Measurements from ENCODE around the gene ZNF28.
"Not testable (repeated sequence)": the region's sequence is repeated elsewhere in the genome, so short reads cannot be mapped to it uniquely, and the experiment has no call there.

The ZNF28 gene

GRCh38 chr19:52821204-52821960 lies at the start of gene ZNF28:
ZNF28 (minus strand) TSS chr19:52821633; CDS start chr19:52817958, 3,675 bp downstream.
- peak within 1 kb of the TSS; percentile 62 for H3K4me3 ChIP-seq (ENCODE audit: control insufficient read depth, low read depth, low read length)
- not testable (repeated sequence) for DNase-seq (ENCODE audit: low read depth)

- not testable (repeated sequence) for DNase-seq (ENCODE audit: low read depth); H3K4me3 ChIP-seq (ENCODE audit: control insufficient read depth, low read depth, low read length)
Measured at GRCh38 chr19:52868031-52868430, 46.6 kb upstream of the ZNF28 start.

GRCh38 chr19:52857378-52858191 lies 36.2 kb upstream of the ZNF28 start, which contains the start of gene ZNF468:
ZNF468 (minus strand) TSS chr19:52857619; CDS start chr19:52854272, 3,347 bp downstream.
- DNase-seq (ENCODE audit: low read depth) = peak; percentile 3
- H3K4me3 ChIP-seq (ENCODE audit: control insufficient read depth, low read depth, low read length) = peak within 1 kb of the TSS; percentile 65

- not testable (repeated sequence) for DNase-seq (ENCODE audit: low read depth)
- peak overlapping the region; percentile 65 for H3K4me3 ChIP-seq (ENCODE audit: control insufficient read depth, low read depth, low read length)
Measured at GRCh38 chr19:52856540-52857377, 35.3 kb upstream of the ZNF28 start.

- not testable (repeated sequence) for H3K4me3 ChIP-seq (ENCODE audit: control insufficient read depth, low read depth, low read length); DNase-seq (ENCODE audit: low read depth)
Measured at GRCh38 chr19:52847352-52847751, 25.9 kb upstream of the ZNF28 start.

GRCh38 chr19:52840825-52841465 lies 19.5 kb upstream of the ZNF28 start:
- not testable (repeated sequence) for H3K4me3 ChIP-seq (ENCODE audit: control insufficient read depth, low read depth, low read length); DNase-seq (ENCODE audit: low read depth)

- not testable (repeated sequence) for H3K4me3 ChIP-seq (ENCODE audit: control insufficient read depth, low read depth, low read length); DNase-seq (ENCODE audit: low read depth)
Measured at GRCh38 chr19:52834289-52834688, 12.9 kb upstream of the ZNF28 start.

GRCh38 chr19:52833541-52833940 lies 12.1 kb upstream of the ZNF28 start:
- DNase-seq (ENCODE audit: low read depth) = not testable (repeated sequence)

GRCh38 chr19:52829866-52830265 lies 8.4 kb upstream of the ZNF28 start:
- not testable (repeated sequence) for DNase-seq (ENCODE audit: low read depth); H3K4me3 ChIP-seq (ENCODE audit: control insufficient read depth, low read depth, low read length)

More at GRCh38 chr19:52833541-52833940, 12.1 kb upstream of the ZNF28 start:
- not testable (repeated sequence) for H3K4me3 ChIP-seq (ENCODE audit: control insufficient read depth, low read depth, low read length)

GRCh38 chr19:52825765-52826164 lies 4.3 kb upstream of the ZNF28 start:
- no peak for TF ChIP-seq CTCF (IDR thresholded peaks at IDR 0.05; ENCODE audit: control insufficient read depth, insufficient read depth, low read depth, low read length, missing control alignments)
- DNase-seq (ENCODE audit: low read depth) = no peak
- H3K4me3 ChIP-seq (ENCODE audit: control insufficient read depth, low read depth, low read length) = no peak overlapping the region

- no peak for TF ChIP-seq CTCF (IDR thresholded peaks at IDR 0.05; ENCODE audit: control insufficient read depth, insufficient read depth, low read depth, low read length, missing control alignments)
- DNase-seq (ENCODE audit: low read depth) = no peak
- H3K4me3 ChIP-seq (ENCODE audit: control insufficient read depth, low read depth, low read length) = no peak overlapping the region
Measured at GRCh38 chr19:52823676-52824075, 2.2 kb upstream of the ZNF28 start.

- DNase-seq (ENCODE audit: low read depth) = not testable (repeated sequence)
- H3K4me3 ChIP-seq (ENCODE audit: control insufficient read depth, low read depth, low read length) = peak overlapping the region; percentile 62
Measured at GRCh38 chr19:52820472-52821203, 795 bp downstream of the ZNF28 start.

All from AG09309 (cell line).